Ovary (tissue), 9 donors: ENCODE results near the gene ADAMTS4. TPM values are rescaled to one million over a fixed set of nuclear protein-coding genes. Genes with fewer than 3 reads are reported as not detected.

Experiments
- DNase-seq, 5 donors: peaks; one replicate each; pipeline ENCODE4 v3.0.0-alpha.2; 2019 to 2020
- H3K27ac ChIP-seq, 2 donors: fragments of 200-600 bp; one replicate each; pipeline versions ENCODE4 v1.5.1 to v1.8.0; 2019 to 2022
- H3K27me3 ChIP-seq: fragments of 200-600 bp; one replicate; pipeline ENCODE4 v1.8.0; 2022
- H3K36me3 ChIP-seq: fragments of 200-600 bp; sonication (generic); one replicate; pipeline ENCODE4 v1.5.1; 2019
- H3K4me1 ChIP-seq: one replicate; pipeline ENCODE4 v1.8.1; 2013; ENCODE audit warnings: mild to moderate bottlenecking, moderate library complexity; ENCODE audit not compliant: insufficient read depth
- H3K4me3 ChIP-seq: fragments of 200-600 bp; sonication (generic); one replicate; pipeline ENCODE4 v1.5.1; 2017
- H3K9me3 ChIP-seq, 2 donors: fragments of 200-600 bp in 1 of 2; sonication (generic) in 1 of 2; one replicate each; pipeline versions ENCODE4 v1.5.1 to v1.8.1; 2013 to 2019; ENCODE audit warnings: mild to moderate bottlenecking in 1 of 2, moderate library complexity in 1 of 2
- EP300 ChIP-seq: sonication (generic); formaldehyde crosslinking; IDR thresholded peaks from one replicate; pipeline ENCODE4 v1.6.1; 2017; ENCODE audit warnings: antibody characterized with exemption
- POLR2A ChIP-seq: fragments of 450-650 bp; IDR thresholded peaks from one replicate; pipeline ENCODE4 v1.6.1; 2017; ENCODE audit warnings: antibody characterized with exemption, mild to moderate bottlenecking, moderate library complexity
- WGBS, 3 donors: extraction: QIAGEN DNeasy Blood & Tissue Kit in 1 of 3; methylation state at CpG; one replicate each; pipeline versions ENCODE4 v1.1.5 to v1.1.7; 2013 to 2017; 5-methylcytosine and 5-hydroxymethylcytosine counted together
- intact Hi-C, 4 donors: fragments of 100-400 bp; cut with DNase I; formaldehyde crosslinking; loops; one replicate each; pipeline versions ENCODE4 v1.11.0 to v1.15.1; 2022 to 2023
- polyA plus RNA-seq, 2 donors: library from polyadenylated mRNA; stranded (reverse); fragments of 200-250 nt in 1 of 2; fragments of 350-450 nt in 1 of 2; fragmentation: Illumina TruSeq in 1 of 2; extraction: RNeasy Lipid Tissue Mini Kit (QIAGEN cat#74804) in 1 of 2; gene quantifications; one replicate each; pipeline ENCODE4 v1.2.3, GENCODE V29; 2013 to 2014
- total RNA-seq, 7 donors: library from RNA; depleted of rRNA in 2 of 7; stranded (reverse); fragments of >200 nt in 2 of 7; fragmentation: NEBNext Ultra II Directional in 3 of 7; extraction: Animal tissue kit (Norgen Biotek cat#: 25700) in 3 of 7; gene quantifications; one replicate each; pipeline versions ENCODE4 v1.1.0 to v1.2.4, GENCODE V29; 2016 to 2023
- TF ChIP-seq, protein P1 (sequence below), 3 donors: fragments of 450-650 bp in 2 of 3; fragments of 200-600 bp in 1 of 3; IDR thresholded peaks; one replicate each; pipeline versions ENCODE4 v1.5.1 to v1.8.0; 2016 to 2022; ENCODE audit warnings: antibody characterized with exemption in 3 of 3, mild to moderate bottlenecking in 1 of 3
- donor health status: DM: no; HTN: no; CAD: no; lungs with moderate emphysema.
- donor health status: DM: no; HTN: no; CAD: no.
- donor health status: Bipolar disorder and iron deficiency.
- donor health status: DM: yes; HTN: yes; CAD: no.
- donor health status: DM: no; HTN: no; CAD: no.
- donor health status: DM: yes; HTN: yes; CAD: no.

The ADAMTS4 gene
- total and polyA plus RNA-seq, 9 donors = 0.90 to 437 (median 85.8) TPM

GRCh38 chr1:161161652-161162051 lies 37.2 kb downstream of the ADAMTS4 start:
- Histone ChIP-seq H3K36me3 (no peaks in the 10 kb centered on the region), H3K9me3 (no peaks in the 10 kb centered on the region), H3K27me3 (no peaks in the 10 kb centered on the region), H3K4me1 (peaks cover 10% of the 10 kb centered on the region), H3K4me3 (no peak overlapping the region), H3K27ac (no peak overlapping the region)
- TF ChIP-seq POLR2A (no peak), EP300 (no peak)
- TF ChIP-seq, protein P1, sequence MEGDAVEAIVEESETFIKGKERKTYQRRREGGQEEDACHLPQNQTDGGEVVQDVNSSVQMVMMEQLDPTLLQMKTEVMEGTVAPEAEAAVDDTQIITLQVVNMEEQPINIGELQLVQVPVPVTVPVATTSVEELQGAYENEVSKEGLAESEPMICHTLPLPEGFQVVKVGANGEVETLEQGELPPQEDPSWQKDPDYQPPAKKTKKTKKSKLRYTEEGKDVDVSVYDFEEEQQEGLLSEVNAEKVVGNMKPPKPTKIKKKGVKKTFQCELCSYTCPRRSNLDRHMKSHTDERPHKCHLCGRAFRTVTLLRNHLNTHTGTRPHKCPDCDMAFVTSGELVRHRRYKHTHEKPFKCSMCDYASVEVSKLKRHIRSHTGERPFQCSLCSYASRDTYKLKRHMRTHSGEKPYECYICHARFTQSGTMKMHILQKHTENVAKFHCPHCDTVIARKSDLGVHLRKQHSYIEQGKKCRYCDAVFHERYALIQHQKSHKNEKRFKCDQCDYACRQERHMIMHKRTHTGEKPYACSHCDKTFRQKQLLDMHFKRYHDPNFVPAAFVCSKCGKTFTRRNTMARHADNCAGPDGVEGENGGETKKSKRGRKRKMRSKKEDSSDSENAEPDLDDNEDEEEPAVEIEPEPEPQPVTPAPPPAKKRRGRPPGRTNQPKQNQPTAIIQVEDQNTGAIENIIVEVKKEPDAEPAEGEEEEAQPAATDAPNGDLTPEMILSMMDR (IDR thresholded peaks at IDR 0.05) = no peak
- intact Hi-C loops = no loop called here
- peak in 1 of 5 donors; percentile 11 for DNase-seq
- 59 to 72% (median 63%) methylated on average over 5 of the region's 5 CpGs for WGBS, 3 donors

DNA sequence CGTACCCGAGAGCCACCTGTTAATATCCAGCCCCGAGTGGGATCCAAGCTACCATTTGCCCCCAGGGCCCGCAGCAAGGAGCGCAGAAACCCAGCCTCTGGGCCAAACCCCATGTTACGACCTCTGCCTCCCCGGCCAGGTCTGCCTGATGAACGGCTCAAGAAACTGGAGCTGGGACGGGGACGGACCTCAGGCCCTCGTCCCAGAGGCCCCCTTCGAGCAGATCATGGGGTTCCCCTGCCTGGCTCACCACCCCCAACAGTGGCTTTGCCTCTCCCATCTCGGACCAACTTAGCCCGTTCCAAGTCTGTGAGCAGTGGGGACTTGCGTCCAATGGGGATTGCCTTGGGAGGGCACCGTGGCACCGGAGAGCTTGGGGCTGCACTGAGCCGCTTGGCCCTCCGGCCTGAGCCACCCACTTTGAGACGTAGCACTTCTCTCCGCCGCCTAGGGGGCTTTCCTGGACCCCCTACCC lies 38.1 kb downstream of the ADAMTS4 start:
- no peaks in the 10 kb centered on the region for H3K36me3 ChIP-seq
- WGBS, 3 donors = 87 to 90% (median 88%) methylated on average over 22 of the region's 22 CpGs

DNA sequence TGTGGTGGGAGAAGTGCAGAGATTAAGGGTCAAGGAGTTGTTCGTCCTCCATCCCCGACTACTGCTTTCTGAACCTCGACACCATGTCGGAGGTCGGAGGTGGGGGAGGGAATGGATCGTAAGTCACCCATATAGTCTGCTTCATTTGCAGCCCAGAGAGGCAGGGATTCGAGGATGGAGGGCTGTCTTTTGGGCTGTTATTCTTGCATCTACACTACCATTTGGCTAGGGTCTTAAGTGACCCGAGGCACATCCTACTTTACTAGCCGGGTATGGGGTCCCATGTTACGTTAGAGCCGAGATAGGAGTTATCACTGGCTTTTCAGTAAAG lies 39.0 kb downstream of the ADAMTS4 start:
- intact Hi-C loops = loop anchor here in 1 of 4 donors (10.0 kb wide), 1 partner anchor 875 kb away; the partner anchor contains the start of gene PEX19
- H3K4me1 ChIP-seq = peaks cover 11% of the 10 kb centered on the region

More for the DNA sequence above, 38.1 kb downstream of the ADAMTS4 start:
- Histone ChIP-seq H3K4me3 (no peak overlapping the region), H3K27ac (peak overlapping the region in 1 of 2 donors; percentile 89), H3K9me3 (no peaks in the 10 kb centered on the region), H3K4me1 (peaks cover 10% of the 10 kb centered on the region), H3K27me3 (no peaks in the 10 kb centered on the region)
- TF ChIP-seq POLR2A = no peak
- TF ChIP-seq, protein P1 (IDR thresholded peaks at IDR 0.05) = no peak
- no peak for TF ChIP-seq EP300
- DNase-seq = no peak
- intact Hi-C loops = no loop called here

DNA sequence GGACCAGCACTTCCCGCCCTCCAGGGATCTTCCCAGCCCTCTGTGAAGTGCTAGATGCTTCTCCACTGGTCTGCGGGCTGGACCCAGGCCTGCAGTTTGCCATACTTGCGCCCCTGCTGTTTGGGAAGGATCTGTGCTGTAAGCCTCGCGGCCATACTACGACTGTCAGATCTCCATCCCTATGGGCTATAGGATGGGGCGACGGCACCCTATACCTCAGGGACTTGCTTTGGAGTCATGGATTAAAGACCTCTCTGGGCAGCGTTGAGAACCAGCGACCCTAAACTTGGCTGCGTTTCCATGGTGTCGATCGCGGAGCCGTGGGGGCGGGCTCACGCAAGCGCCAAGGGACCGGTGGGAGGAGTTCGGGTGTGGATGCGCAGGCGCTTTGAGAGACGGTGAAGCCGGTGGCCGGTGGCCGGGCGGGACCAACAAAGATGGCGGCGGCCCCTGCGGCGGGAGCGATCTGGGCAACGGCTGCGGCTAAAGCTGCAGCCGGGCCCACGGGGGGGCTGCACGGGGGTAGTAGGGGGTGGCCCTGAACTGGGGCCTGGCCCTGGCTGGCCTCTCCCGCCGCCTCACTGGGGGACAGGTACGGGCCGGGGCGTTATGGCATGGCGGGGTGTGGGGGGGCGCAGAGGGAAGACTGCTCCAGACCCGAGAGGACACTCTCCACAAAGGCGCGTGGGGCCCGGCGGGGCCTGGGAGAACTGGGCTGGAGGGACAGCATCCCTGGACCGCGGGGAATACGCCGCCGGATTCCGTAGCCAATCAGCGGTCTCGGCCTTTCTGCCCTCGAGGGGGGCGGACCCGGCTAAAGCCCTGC lies 39.6 kb downstream of the ADAMTS4 start, which contains the start of gene USP21:
TSS of gene USP21 (plus strand) at position 414 of the 826 bp plus-strand sequence. CDS start 1,141 bp downstream, outside the sequence.
- TF ChIP-seq EP300 (no peak), POLR2A (peak; percentile 57)
- TF ChIP-seq, protein P1 (IDR thresholded peaks at IDR 0.05) = peak in 1 of 3 donors; percentile 52
- H3K4me3 ChIP-seq = peak within 1 kb of the TSS; percentile 84
- peaks cover 14% of the 10 kb centered on the region for H3K4me1 ChIP-seq
- no peaks in the 10 kb centered on the region for H3K27me3 ChIP-seq
- H3K9me3 ChIP-seq = no peaks in the 10 kb centered on the region
- intact Hi-C loops = loop anchor here in 1 of 4 donors (10.0 kb wide), 1 partner anchor 874 kb away; the partner anchor contains the start of gene PEX19
- DNase-seq = peak; percentile 92 to 96 (median 95)
- H3K36me3 ChIP-seq = no peaks in the 10 kb centered on the region
- H3K27ac ChIP-seq = peak within 1 kb of the TSS; percentile 68 to 89
- 0 to 2% (median 1%) methylated on average over 49 to 60 of the region's 60 CpGs for WGBS, 3 donors

More for the DNA sequence above, 39.0 kb downstream of the ADAMTS4 start:
- WGBS, 3 donors = 3 to 4% (median 3%) methylated on average over 10 to 11 of the region's 11 CpGs
- H3K27me3 ChIP-seq = no peaks in the 10 kb centered on the region
- no peak for TF ChIP-seq EP300
- no peak for TF ChIP-seq POLR2A
- TF ChIP-seq, protein P1 (IDR thresholded peaks at IDR 0.05) = no peak
- peak overlapping the region; percentile 84 for H3K4me3 ChIP-seq
- DNase-seq = no peak
- H3K9me3 ChIP-seq = no peaks in the 10 kb centered on the region
- no peaks in the 10 kb centered on the region for H3K36me3 ChIP-seq
- H3K27ac ChIP-seq = peak overlapping the region; percentile 68 to 89
